H1 (cell line): ENCODE data around the gene MPV17. TPM values are rescaled to one million over a fixed set of nuclear protein-coding genes. Genes with fewer than 3 reads are reported as not detected.
A peak's percentile ranks its signal among the peaks of the same experiment; 100 is the strongest.

ENCODE experiments used
- ATF3 ChIP-seq: IDR thresholded peaks from 2 replicates; pipeline ENCODE4 v1.6.1; 2011; ENCODE audit warnings: low read depth, mild to moderate bottlenecking, low read length; ENCODE audit not compliant: insufficient read depth
- FOSL1 ChIP-seq: IDR thresholded peaks from 2 replicates; pipeline ENCODE4 v1.6.1; 2011; ENCODE audit warnings: mild to moderate bottlenecking, low read depth, low read length, moderate library complexity; ENCODE audit not compliant: insufficient read depth
- HDAC2 ChIP-seq, 2 experiments: fragments of 300-600 bp in 1 of 2; sonication (generic) in 1 of 2; IDR thresholded peaks; 2 replicates each; pipeline ENCODE4 v1.6.1; 2011 to 2012; ENCODE audit warnings: low read depth in 2 of 2, low read length in 2 of 2, mild to moderate bottlenecking in 2 of 2, moderate library complexity in 2 of 2, borderline replicate concordance in 1 of 2, inconsistent platforms in 1 of 2
- JUN ChIP-seq: IDR thresholded peaks from 2 replicates; pipeline ENCODE4 v1.6.1; 2011; ENCODE audit warnings: low read depth, mild to moderate bottlenecking, improper control_type of control experiment, low read length
- MAFK ChIP-seq: IDR thresholded peaks from 2 replicates; pipeline ENCODE4 v1.6.1; 2012; ENCODE audit warnings: low read depth, mild to moderate bottlenecking, improper control_type of control experiment, low read length
- RAD21 ChIP-seq, 2 experiments: IDR thresholded peaks in 1 of 2; conservative IDR thresholded peaks in 1 of 2; 2 replicates each; pipeline ENCODE4 v1.6.1; 2011; ENCODE audit warnings: low read depth in 2 of 2, low read length in 2 of 2, improper control_type of control experiment in 1 of 2, inconsistent platforms in 1 of 2, mild to moderate bottlenecking in 1 of 2, moderate library complexity in 1 of 2
- SIX5 ChIP-seq: IDR thresholded peaks from 2 replicates; pipeline ENCODE4 v1.6.1; 2011; ENCODE audit warnings: mild to moderate bottlenecking, low read depth, low read length
- SP2 ChIP-seq: IDR thresholded peaks from 2 replicates; pipeline ENCODE4 v1.6.1; 2012; ENCODE audit warnings: mild to moderate bottlenecking, low read length, inconsistent platforms
- polyA plus RNA-seq, 7 experiments: library from polyadenylated mRNA; depleted of rRNA in 3 of 7; stranded (reverse) in 5 of 7; unstranded in 2 of 7; fragments of >200 nt in 5 of 7; fragments of 200-250 nt in 2 of 7; gene quantifications; 1 replicate in 5 of 7; 2 replicates in 1 of 7; 4 replicates in 1 of 7; pipeline versions ENCODE4 v1.2.1 to v1.2.3, GENCODE V29; 2011 to 2013; ENCODE audit warnings: missing spikeins in 2 of 7, mixed read lengths in 2 of 7
- total RNA-seq: library from RNA; stranded (reverse); fragmentation: NEBNext Ultra II Directional; extraction: Animal tissue kit (Norgen Biotek cat#: 25700); gene quantifications from 2 replicates; pipeline ENCODE4 v1.2.1, GENCODE V29; 2021
- TF ChIP-seq, protein P1 (sequence below): IDR thresholded peaks from 2 replicates; pipeline ENCODE4 v1.6.1; 2012; ENCODE audit warnings: inconsistent platforms

MPV17 gene
- total and polyA plus RNA-seq, 2 of the 8 experiments (the other 6 are each of a cell fraction or from before 2014, with no cell fraction given): 45.2 to 181 TPM

DNA sequence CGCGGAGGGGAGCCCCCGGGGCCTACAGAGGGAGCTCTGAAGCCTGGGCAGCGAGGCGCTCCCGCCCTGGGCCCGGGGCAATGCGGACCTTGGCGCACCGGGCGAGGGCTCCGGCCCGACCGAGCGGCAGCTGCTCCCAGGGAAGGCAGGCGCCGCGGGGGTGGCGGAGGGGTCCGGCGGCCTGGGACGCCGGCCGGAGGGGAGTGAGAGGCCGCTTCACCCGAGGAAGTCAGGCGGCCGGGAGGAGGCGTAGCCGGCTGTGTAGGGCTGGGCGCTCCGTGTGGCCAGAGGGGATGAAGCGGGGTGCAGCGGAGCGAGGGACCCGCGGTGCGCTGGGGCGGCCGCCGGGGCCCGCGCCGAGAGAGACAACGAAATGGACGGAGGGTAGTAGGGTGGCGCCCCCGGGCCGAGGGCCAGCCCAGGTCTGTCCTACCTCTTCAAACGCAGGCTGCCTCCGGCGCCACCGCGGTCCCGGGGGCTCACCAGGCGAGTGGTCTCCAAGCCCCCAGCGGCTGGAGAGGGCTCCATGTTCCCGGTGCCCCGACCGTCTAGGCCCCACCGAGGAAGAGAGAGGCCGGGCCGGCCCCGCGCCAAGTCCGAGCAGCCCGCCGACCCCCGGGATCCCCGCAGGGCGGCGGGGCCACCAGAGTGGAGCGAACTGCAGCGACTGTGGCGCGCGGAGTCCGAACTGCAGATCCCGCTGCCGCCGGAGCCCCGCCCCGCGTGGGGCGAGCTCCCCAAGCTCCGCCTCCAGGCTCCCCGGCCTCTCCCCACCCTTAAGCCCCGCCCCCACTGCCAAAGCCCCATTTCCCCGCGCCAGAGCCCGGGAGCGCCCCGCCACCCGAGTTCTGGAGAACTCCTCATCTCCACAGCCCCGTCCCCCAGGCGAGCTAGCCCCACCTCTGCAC lies 60.3 kb downstream of the MPV17 start, which contains the start of gene SLC30A3 (continued):
- no peak; a peak in 1 of 4 replicates for TF ChIP-seq RAD21 (IDR thresholded peaks at IDR 0.05 in 1 of 2, conservative IDR thresholded peaks at IDR 0.05 in 1 of 2; ENCODE audit: low read depth in 2 of 2, low read length in 2 of 2)
- TF ChIP-seq SIX5: no peak
- no peak for TF ChIP-seq ATF3
- no peak for TF ChIP-seq MAFK
- TF ChIP-seq SP2: no peak
- no peak for TF ChIP-seq JUN
- TF ChIP-seq HDAC2 (IDR thresholded peaks at IDR 0.05; ENCODE audit: borderline replicate concordance in 1 of 2, low read depth in 2 of 2, low read length in 2 of 2): peak in 1 of 2 experiments; percentile 23; a peak in 1 of 4 replicates
- no peak for TF ChIP-seq FOSL1
- TF ChIP-seq, protein P1, sequence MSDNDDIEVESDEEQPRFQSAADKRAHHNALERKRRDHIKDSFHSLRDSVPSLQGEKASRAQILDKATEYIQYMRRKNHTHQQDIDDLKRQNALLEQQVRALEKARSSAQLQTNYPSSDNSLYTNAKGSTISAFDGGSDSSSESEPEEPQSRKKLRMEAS: no peak
